NB4 (cell line): Measurements from ENCODE around the gene GAB2.

Experiments
- CTCF ChIP-seq: IDR thresholded peaks from one replicate; pipeline ENCODE4 v1.5.1; 2012; ENCODE audit warnings: low read depth, low read length
- MAX ChIP-seq: IDR thresholded peaks from 2 replicates; pipeline ENCODE4 v1.6.1; 2011; ENCODE audit warnings: low read depth, low read length
- POLR2A ChIP-seq: IDR thresholded peaks from 2 replicates; pipeline ENCODE4 v1.6.1; 2011; ENCODE audit warnings: mild to moderate bottlenecking; ENCODE audit not compliant: insufficient read length; ENCODE audit errors: extremely low read depth

DNA sequence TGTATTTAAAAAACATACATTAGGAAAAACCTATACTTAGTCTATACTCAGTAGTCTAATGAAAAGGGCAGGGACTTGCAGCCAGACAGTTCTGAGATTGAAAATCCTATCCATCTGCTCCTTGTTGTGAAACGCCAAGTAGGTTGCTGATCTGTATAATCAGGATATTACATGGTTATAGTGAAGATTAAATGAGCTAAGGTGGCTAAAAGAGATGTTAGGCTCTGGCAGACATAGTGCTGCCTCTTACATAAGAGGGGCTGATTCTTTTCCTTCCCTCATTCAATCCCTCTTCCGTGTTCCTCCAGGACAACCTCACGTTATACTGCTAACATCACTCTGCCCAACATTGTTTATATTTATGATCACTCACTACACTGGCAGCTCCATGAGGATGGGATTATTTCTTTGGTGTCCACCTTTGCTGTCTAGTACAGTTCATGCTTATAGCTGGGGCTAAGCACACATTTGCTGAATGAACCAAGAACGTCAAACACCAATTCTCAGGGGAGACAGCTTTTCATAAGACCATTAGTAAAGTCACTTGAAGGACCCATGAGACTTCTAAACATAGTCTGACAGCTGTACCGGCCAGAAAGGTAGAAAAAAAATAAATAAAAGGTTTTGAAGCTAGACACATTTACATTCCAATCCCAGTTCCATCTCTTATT is 46.3 kb downstream of the GAB2 start:
- no peak for TF ChIP-seq CTCF
- no peak for TF ChIP-seq MAX
- no peak for TF ChIP-seq POLR2A
